GM21786 (cell line): ENCODE data around the gene VASH2.
"Not testable (repeated sequence)": the region's sequence is repeated elsewhere in the genome, so short reads cannot be mapped to it uniquely, and the experiment has no call there.

Experiments
- ATAC-seq: cut with Tn5 transposase; IDR thresholded peaks from one replicate; pipeline ENCODE4 v1.9.1; 2021; ENCODE audit not compliant: unreplicated experiment

VASH2 gene

GRCh38 chr1:212954514-212954913, 4.2 kb downstream of the VASH2 start:
- ATAC-seq = no peak

GRCh38 chr1:212955098-212955497, 4.8 kb downstream of the VASH2 start:
- no peak for ATAC-seq

DNA sequence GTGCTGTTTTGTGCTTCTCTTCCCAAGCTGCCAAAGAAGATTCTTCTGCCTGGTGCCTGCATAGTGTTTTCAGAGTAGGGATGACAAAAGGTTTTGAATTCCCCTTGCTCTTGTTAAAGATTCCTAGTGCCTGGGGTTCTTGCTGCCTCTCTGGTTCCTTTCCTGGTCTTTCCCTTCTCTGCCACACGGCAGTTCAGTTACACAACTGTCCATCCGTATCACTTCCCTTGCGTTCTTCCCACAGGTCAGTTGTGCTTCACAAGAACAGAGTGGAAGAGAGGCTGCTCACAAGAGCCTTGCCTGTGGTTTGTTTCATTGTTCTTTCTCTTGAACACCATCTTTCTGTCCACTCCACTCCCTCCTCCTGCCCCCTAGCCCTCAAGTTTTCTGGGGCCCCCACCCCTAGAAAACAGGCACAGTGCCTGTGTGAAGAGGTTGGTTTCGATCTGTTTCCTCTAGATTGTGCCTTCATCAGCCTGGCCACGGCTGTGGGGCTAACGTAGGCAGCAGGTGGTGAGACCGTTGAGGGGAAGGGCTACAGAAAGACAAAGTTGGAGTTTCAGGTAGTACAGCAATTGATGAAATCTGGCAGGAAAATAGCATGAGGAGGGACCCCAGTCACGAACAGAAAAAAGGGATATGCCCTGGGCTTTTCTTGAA, 5.8 kb downstream of the VASH2 start:
- ATAC-seq = no peak

- no peak for ATAC-seq
Observed at GRCh38 chr1:212957546-212957945, 7.2 kb downstream of the VASH2 start.

DNA sequence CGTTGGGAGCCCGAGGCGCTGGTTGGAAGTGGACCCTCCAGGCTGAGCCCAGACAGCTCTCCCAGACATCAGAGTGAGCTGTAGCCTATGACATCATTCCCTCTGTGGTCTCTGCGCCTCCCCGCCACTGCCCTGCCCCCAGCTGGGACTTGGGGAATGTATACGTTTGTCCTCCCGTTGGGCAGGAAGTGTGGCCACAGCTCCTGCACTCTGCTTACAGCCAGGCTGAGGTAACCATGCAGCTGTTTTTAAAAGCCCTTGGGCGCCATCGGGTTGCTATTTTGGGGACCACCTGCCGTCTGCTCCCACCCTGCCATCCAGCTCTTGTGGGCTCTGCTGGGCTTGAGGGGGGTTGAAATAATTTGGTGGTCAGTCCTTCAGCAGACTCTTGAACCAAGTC, 7.8 kb downstream of the VASH2 start:
- peak; percentile 27 for ATAC-seq

DNA sequence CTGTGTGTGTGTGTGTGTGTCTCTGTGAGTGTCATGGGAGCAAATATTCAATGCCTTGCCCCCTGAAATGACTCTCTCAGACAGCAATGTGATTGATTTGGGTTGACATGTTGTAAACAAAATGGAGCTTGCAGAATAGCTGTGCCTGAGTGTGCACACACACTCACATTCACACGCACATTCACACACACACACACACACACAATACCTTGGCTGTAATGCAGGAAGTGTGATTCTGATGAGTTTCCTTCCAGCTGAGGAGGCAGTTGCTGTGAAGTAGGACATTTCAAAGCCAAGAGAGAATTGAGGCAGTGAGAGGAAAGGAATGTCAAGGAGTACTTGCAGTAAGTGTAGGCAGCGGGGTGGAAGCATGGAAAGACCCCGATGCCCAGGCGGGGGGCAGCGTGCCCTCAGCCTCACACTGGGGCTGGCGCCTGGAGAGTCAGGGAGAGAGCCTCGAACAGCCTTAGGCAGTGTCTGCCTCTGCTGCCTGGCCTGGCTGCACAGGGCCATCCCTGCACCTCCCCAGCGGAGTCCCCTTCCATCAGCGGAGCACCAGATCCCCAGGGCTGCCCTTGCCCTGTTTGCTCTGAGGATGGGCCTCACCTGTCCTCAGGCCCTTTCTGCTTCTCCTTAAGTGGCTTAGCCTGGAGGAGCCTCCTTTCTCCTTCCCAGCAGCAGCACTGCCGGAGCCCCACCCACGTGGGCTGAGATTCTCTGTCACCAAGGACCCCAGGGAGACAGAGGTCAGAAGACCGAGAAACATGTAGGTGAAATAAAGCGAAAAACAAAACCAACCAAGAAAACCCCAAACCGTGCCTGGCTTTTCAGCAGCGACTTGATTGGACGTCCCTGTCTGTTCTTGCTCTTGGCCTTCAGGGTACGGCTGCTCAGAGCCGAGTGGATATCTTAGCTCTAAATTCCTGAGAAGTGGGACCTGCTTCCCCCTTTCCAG, 9.2 kb downstream of the VASH2 start:
- ATAC-seq = peak; percentile 66

- ATAC-seq = no peak
Observed at GRCh38 chr1:212960932-212961331, 10.6 kb downstream of the VASH2 start.

DNA sequence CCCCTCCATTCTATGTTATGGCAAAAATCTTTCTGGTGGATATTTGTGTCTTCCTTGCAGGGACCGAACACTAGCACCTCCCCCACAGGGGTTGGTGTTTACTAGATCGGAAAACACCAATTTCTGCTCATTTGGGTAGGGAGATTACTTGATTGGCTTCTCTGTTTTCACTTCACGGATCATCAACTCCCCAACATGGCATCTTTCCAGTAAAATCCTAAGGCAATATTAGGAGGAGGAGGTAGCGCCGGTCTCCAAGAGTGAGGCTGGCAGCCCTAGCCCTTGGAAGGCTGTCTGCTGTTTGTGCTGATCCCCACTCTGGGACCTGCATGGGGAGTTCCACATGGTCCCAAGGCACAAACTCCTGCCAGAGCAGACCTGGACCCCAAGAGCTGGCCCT, 12.2 kb downstream of the VASH2 start:
- no peak for ATAC-seq

DNA sequence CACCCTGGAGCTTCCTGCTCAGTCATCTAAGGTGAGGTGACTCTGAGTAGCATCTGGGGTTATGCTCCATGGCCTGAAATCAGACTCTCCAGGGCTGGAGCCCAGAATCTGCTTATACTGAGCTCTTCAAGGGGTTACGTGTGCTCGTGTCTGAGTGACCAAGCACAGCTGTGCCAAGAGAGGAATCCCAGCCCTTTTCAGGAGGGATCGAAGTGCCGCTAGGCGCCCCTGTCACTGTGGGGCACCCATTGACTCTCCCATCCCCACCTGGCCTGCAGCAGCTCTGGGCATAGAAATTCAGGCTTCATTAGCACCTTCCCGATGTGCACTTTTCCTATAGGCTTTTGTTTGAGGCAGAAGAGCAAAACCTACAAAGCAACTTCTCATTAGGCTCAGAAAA, 13.8 kb downstream of the VASH2 start:
- ATAC-seq = no peak

DNA sequence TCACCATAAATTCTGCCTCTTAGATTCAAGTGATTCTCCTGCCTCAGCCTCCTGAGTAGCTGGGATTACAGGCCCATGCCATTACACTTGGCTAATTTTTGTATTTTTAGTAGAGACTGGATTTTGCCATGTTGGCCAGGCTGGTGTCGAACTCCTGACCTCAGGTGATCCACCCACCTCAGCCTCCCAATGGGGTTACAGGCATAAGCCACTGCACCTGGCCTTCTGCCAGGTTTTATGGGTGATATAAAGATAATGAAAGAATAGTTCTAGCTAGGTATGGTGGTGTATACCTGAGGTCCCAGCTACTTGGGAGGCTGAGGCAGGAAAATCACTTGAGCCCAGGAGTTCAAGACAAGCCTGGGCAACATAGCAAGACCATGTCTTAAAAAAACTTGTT, 14.7 kb downstream of the VASH2 start:
- not testable (repeated sequence) for ATAC-seq

GRCh38 chr1:212966616-212967015, 16.3 kb downstream of the VASH2 start:
- no peak for ATAC-seq

GRCh38 chr1:212967801-212968200, 17.5 kb downstream of the VASH2 start:
- peak; percentile 58 for ATAC-seq

- ATAC-seq = peak; percentile 57
Observed at GRCh38 chr1:212968368-212968863, 18.1 kb downstream of the VASH2 start.

DNA sequence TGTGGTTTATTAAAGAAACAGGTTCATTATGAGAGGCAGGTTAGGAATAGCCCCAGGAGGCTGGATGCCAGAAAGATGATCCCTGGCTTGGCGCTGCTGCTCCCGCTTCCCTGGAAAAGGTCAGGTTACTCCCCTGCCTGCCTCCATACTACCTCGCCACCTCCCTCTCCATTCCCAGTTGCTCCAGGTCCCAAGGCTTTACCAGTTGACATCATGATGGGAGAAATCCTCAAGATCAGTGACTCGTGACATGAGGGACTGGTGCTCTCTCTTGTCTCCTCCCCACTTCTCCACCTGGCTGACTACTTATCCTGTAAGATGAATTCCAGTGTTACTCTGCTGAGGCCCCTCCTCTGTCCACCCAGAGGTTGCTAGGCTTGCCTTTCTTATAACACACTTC, 19.7 kb downstream of the VASH2 start:
- no peak for ATAC-seq

GRCh38 chr1:212971312-212971711, 21.0 kb downstream of the VASH2 start:
- no peak for ATAC-seq

- ATAC-seq = no peak
Observed at GRCh38 chr1:212973426-212973825, 23.1 kb downstream of the VASH2 start.

DNA sequence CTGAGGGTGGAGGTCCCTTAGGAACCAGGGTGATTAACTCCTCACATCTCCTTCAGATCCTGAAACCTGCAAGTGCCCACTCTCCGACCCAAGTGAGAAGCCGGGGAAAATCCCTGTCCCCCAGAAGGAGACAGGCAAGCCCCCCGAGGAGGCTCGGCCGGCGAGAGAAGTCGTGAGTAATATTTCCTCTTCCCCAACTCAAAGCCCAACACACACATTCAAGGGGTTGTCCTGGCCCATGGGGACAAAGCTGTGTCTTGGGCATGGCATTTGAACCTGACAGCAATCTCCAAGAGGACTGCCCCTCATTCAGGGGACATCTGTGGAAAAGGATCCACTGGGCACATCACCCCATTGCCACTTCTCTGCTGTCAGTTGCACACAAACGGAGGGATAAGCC, 23.6 kb downstream of the VASH2 start:
- no peak for ATAC-seq

GRCh38 chr1:212974711-212975110, 24.4 kb downstream of the VASH2 start:
- ATAC-seq = no peak

GRCh38 chr1:212975111-212975918, 25.0 kb downstream of the VASH2 start:
- ATAC-seq = no peak

GRCh38 chr1:212976586-212976985, 26.2 kb downstream of the VASH2 start:
- ATAC-seq = no peak
